NCI-H2171 treated with DMSO at 0.1 percent for 48 hours (cell line): ENCODE data around the gene BIRC7.

ENCODE experiments used
- DNase-seq: peaks from one replicate; lab custom pipeline; 2025; lab: John Stamatoyannopoulos, UW

BIRC7 gene

GRCh38 chr20:63208346-63208909 lies 27.3 kb upstream of the BIRC7 start:
- no peak for DNase-seq

DNA sequence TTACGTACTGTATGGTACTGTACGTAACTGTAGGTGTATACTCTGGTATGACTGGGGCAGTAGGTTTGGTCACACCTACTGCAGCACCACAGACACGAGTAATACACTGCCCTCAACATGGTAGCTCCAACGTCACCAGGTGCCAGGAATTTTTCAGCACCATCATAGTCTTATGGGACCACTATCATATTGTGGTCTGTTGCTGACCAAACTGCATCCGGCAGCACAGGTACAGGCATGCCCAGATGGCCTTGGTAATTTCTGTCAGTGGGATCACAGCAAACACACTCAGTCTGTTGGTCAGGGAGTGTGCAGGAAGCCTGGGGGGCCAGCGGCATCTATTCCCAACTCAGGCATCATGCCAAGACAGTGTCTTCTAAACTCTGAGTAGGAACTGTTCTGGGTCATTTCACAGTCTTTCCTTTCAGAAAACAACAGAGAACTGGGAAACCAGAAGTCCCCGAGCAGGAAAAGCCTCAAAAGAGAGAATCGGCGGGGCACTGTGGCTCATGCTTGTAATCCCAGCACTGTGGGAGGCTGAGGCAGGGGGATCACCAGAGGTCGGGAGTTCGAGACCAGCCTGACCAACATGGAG lies 25.6 kb upstream of the BIRC7 start:
- DNase-seq = no peak

DNA sequence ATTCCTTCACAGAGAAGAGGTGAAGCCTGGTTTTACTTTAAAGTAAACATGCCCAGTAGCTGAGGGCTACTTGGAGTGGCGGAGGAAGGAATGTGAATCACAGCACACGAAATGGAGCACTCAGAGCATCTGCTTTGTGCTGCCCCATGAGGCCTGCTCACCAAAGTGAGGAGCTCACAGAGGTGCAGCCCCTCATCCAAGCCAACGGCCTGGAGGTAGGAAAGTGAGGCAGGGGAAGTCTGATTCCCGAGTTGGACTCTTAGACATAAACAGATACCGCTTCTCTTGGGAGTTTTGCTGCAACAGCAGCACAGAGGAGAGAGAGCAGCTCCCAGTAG lies 23.3 kb upstream of the BIRC7 start:
- DNase-seq = no peak

- no peak for DNase-seq
Observed at GRCh38 chr20:63212792-63213191, 22.9 kb upstream of the BIRC7 start.

- DNase-seq = no peak
Observed at GRCh38 chr20:63214514-63214913, 21.2 kb upstream of the BIRC7 start.

DNA sequence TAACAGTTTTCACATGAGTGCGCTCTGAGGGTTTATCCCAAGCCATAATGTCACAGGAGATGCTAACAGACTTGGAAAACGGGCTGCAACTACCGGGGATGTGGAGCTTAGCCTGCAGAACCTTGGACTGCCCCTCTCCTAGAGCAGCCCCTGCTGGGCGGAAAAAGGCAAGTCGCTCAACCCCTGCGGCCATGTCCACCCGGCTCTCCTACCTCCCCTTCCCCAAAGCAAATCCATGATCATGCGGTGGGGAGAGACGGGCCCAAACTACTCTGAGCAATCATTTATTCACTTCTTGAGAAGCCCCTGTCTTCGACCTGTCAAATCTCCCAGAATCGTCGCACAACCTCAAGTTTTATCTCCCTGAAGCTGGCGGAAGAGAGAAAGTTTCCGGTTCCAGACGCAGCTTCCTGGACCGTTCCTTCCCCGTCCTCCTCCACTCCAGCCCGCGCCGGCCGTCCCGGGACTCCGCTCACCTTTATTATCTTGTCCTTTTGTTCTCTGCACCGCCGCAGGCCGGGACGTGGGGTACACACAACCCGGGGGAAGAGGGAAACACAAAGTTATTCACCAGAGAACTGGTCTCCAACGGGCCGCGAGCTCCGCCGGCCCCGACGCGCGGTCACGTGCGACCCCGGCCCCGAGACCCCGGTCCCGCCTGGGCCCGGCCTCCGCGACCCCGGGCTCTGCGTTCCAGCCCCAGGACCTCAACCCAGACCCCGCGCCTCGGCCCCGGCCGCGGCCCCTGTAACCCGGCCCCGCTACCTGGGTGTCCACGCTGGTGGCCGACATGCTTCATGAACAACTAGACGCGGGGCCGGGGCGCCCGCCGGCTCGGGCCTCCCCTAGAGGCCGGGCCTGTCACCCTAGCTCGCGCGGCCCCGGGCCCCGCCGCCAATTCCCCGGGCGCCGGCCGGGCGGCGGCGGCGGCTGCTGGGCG lies 20.3 kb upstream of the BIRC7 start:
- DNase-seq = peak; percentile 26

- peak; percentile 98 for DNase-seq
Observed at GRCh38 chr20:63216041-63216848, 19.5 kb upstream of the BIRC7 start, which contains the start of gene YTHDF1. YTHDF1 (minus strand) TSS chr20:63216131; CDS start chr20:63215892, 239 bp downstream.

- no peak for DNase-seq
Observed at GRCh38 chr20:63216849-63217471, 18.7 kb upstream of the BIRC7 start.

DNA sequence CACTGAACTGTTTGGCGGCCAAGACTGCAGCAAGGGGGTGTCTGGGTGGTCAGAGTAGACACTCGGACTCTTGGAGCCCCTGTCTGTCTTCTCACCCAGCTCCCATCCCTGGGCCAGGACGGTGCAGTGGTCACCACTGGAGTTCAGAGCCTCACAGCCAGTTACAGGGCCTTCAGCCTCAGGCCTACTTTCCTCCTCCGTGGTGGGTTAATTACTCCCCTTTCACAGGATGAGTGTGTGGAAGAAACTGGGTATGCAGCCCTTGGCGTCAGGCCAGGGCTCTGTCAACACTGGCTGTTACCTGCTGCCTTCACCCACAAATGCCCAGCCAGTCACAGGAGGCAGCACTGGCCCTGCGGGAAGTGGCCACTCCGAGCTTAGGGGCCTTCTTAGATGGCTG lies 18.0 kb upstream of the BIRC7 start:
- peak; percentile 22 for DNase-seq

DNA sequence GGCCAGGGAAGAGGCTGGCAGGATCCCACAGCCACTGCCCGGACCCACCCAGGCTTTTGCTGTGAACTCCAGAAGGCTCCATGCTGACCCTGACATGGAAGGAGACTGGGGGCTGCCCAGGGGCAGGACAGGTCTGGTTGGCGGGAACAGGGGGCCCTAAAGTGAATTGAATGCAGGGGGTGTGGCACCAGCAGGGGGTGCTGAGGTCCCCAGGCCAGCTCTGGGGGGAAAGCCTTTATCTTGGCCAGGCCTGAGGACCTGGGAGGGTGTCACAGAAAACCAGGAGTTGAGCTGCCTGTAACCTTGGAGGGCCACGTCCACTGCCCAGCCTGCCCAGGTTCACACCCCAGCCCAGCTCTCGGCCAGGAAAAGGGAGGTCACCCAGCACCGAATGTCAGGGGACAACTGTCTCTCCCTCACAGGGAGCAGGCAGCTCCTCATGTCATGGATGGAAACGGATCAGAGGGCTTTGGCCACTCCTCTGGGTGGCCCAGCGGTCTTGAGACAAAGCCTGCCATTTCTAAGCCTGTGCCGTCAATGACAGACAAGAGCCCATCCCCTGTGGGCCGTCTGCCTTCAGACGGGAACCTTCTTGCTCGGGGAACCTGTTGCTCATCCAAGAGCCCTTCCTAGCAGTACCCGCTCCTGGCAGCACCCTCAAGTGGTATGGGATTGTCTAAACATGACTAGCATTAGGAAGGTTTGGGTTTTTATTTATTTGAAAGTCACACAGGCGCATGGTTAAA lies 16.8 kb upstream of the BIRC7 start:
- no peak for DNase-seq

DNA sequence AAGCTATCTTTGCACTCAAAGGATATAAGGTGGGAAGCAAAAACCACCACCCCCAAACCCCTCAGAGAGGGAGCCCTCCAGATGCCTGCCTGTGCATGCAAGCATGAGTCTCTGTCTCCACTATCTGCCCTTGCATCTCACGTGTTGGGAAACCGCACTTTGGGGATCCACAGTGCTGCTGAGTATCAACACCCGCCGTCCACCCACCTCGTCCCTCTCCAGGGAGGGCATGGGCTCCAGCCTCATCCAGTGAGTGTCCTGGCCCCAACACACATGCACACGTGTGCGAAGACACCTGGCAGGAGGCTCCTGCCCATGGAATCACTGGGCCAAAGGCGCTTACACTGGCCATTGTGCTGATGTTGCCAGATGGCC lies 16.3 kb upstream of the BIRC7 start:
- no peak for DNase-seq

- no peak for DNase-seq
Observed at GRCh38 chr20:63219866-63220521, 15.7 kb upstream of the BIRC7 start.

DNA sequence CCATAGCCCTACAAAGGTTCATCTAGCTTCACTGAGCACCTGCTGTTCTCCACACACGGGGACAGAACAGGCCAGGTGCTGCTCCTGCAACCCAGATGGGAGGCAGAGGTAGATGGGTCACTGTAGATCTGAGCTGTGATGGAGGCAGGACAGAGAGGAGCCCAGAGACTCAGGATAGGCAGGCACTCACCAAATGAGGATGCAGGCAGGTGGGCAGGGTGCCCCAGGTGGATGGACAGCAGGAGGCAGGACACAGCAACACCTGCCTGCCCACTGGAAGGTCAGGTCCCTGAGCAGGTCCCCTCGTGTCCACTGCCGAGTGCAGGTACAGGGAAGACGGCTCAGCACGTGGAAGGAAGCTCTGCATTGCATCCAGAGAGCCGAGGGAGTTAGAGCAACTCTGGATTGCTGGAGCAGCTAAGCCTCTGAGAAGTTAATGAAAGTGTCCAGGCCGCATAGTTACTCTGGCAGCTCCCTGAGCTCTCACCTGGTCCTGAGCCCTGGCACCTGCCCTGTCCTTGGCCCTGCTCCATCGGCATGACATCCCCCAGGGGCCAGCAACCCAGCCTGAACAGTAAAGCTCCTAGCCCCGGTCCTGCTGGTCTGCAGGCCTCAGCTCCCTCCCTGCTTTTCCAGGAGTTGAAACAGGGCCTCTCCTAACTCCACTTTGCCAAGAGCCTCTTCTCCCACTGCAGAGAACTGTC lies 14.9 kb upstream of the BIRC7 start:
- DNase-seq = no peak

GRCh38 chr20:63221400-63222053 lies 14.2 kb upstream of the BIRC7 start:
- peak; percentile 17 for DNase-seq

GRCh38 chr20:63222541-63222940 lies 13.2 kb upstream of the BIRC7 start:
- no peak for DNase-seq

GRCh38 chr20:63223121-63223825 lies 12.4 kb upstream of the BIRC7 start:
- peak; percentile 48 for DNase-seq

GRCh38 chr20:63223826-63224207 lies 11.9 kb upstream of the BIRC7 start:
- DNase-seq = no peak

GRCh38 chr20:63224412-63225081 lies 11.2 kb upstream of the BIRC7 start:
- DNase-seq = no peak
